Endometrium (tissue), 2 donors: Measurements from ENCODE around the gene DYRK1A.

Source experiments
- FAIRE-seq: peaks from 2 replicates; lab custom pipeline; 2012; peaks lifted over from hg19 to GRCh38; lab: Jason Lieb, UNC
- donor health status: control.
- donor health status: control.

DYRK1A gene

GRCh38 chr21:37419228-37419906 is 52.8 kb downstream of the DYRK1A start:
- no peak for FAIRE-seq

GRCh38 chr21:37421306-37421705 is 54.7 kb downstream of the DYRK1A start:
- FAIRE-seq: no peak

GRCh38 chr21:37422382-37422781 is 55.8 kb downstream of the DYRK1A start:
- no peak for FAIRE-seq

- no peak for FAIRE-seq
Observed at GRCh38 chr21:37423103-37423502, 56.5 kb downstream of the DYRK1A start.

GRCh38 chr21:37424396-37424795 is 57.8 kb downstream of the DYRK1A start:
- no peak for FAIRE-seq

- FAIRE-seq: peak; percentile 8
Observed at GRCh38 chr21:37425001-37425400, 58.4 kb downstream of the DYRK1A start.

- FAIRE-seq: no peak
Observed at GRCh38 chr21:37425684-37426083, 59.1 kb downstream of the DYRK1A start.

GRCh38 chr21:37427221-37427620 is 60.6 kb downstream of the DYRK1A start:
- FAIRE-seq: peak; percentile 8

- FAIRE-seq: no peak
Observed at GRCh38 chr21:37429356-37429755, 62.8 kb downstream of the DYRK1A start.

GRCh38 chr21:37430184-37430821 is 63.7 kb downstream of the DYRK1A start:
- FAIRE-seq: no peak

- FAIRE-seq: no peak
Observed at GRCh38 chr21:37431243-37431642, 64.7 kb downstream of the DYRK1A start.

GRCh38 chr21:37432710-37433455 is 66.3 kb downstream of the DYRK1A start:
- FAIRE-seq: peak; percentile 60

GRCh38 chr21:37433456-37433840 is 66.9 kb downstream of the DYRK1A start:
- no peak for FAIRE-seq

GRCh38 chr21:37435120-37435519 is 68.5 kb downstream of the DYRK1A start:
- FAIRE-seq: peak; percentile 100

- no peak for FAIRE-seq
Observed at GRCh38 chr21:37435711-37436110, 69.1 kb downstream of the DYRK1A start.

GRCh38 chr21:37436174-37436573 is 69.6 kb downstream of the DYRK1A start:
- no peak for FAIRE-seq

- no peak for FAIRE-seq
Observed at GRCh38 chr21:37437376-37438080, 71.0 kb downstream of the DYRK1A start.

GRCh38 chr21:37443683-37444082 is 77.1 kb downstream of the DYRK1A start:
- no peak for FAIRE-seq

- FAIRE-seq: peak; percentile 63
Observed at GRCh38 chr21:37445228-37445627, 78.7 kb downstream of the DYRK1A start.

GRCh38 chr21:37446552-37446951 is 80.0 kb downstream of the DYRK1A start:
- FAIRE-seq: no peak

GRCh38 chr21:37447288-37447936 is 80.8 kb downstream of the DYRK1A start:
- FAIRE-seq: no peak

GRCh38 chr21:37449302-37449937 is 82.8 kb downstream of the DYRK1A start:
- FAIRE-seq: no peak
